Gastroesophageal sphincter (tissue), 4 donors: ENCODE data around the gene REEP6. TPM values are rescaled to one million over a fixed set of nuclear protein-coding genes. Genes with fewer than 3 reads are reported as not detected.

Source experiments
- ATAC-seq: fragments of 150-250 bp; one replicate; pipeline ENCODE4 v1.9.1; 2016; ENCODE audit warnings: mild to moderate bottlenecking, moderate library complexity
- H3K27ac ChIP-seq, 4 donors: fragments of 200-600 bp; sonication (generic) in 3 of 4; 1 replicate in 3 of 4; 2 replicates in 1 of 4; pipeline ENCODE4 v1.5.1; 2016 to 2019
- H3K27me3 ChIP-seq: fragments of 200-600 bp; sonication (generic); one replicate; pipeline ENCODE4 v1.5.1; 2019
- H3K36me3 ChIP-seq, 2 donors: fragments of 200-600 bp; sonication (generic); one replicate each; pipeline ENCODE4 v1.5.1; 2019; ENCODE audit warnings: control low read depth in 1 of 2
- H3K4me1 ChIP-seq, 3 donors: fragments of 200-600 bp; sonication (generic); 1 replicate in 2 of 3; 2 replicates in 1 of 3; pipeline ENCODE4 v1.5.1; 2016 to 2019; ENCODE audit warnings: control low read depth in 2 of 3
- H3K4me3 ChIP-seq, 2 donors: fragments of 200-600 bp; sonication (generic); one replicate each; pipeline ENCODE4 v1.5.1; 2019; ENCODE audit warnings: mild to moderate bottlenecking in 1 of 2, moderate library complexity in 1 of 2
- H3K9me3 ChIP-seq, 3 donors: fragments of 200-600 bp; sonication (generic); one replicate each; pipeline ENCODE4 v1.5.1; 2017 to 2019; ENCODE audit warnings: control low read depth in 2 of 3
- EP300 ChIP-seq: sonication (generic); formaldehyde crosslinking; IDR thresholded peaks from one replicate; pipeline ENCODE4 v1.6.1; 2017; ENCODE audit warnings: antibody characterized with exemption, mild to moderate bottlenecking
- POLR2A ChIP-seq, 2 donors: fragments of 450-650 bp; IDR thresholded peaks; one replicate each; pipeline ENCODE4 v1.6.1; 2017; ENCODE audit warnings: antibody characterized with exemption in 2 of 2, mild to moderate bottlenecking in 2 of 2, moderate library complexity in 1 of 2
- POLR2AphosphoS5 ChIP-seq: sonication (generic); formaldehyde crosslinking; IDR thresholded peaks from one replicate; pipeline ENCODE4 v1.6.1; 2017; ENCODE audit warnings: antibody characterized with exemption
- WGBS, 2 donors: methylation state at CpG; one replicate each; pipeline ENCODE4 v1.1.5; 2018; ENCODE audit warnings: low coverage in 1 of 2; 5-methylcytosine and 5-hydroxymethylcytosine counted together
- total RNA-seq, 4 donors: library from RNA; depleted of rRNA; stranded (reverse); fragments of >200 nt; gene quantifications; one replicate each; pipeline ENCODE4 v1.1.0, GENCODE V29; 2016
- TF ChIP-seq, protein P1 (sequence below), 4 experiments: fragments of 200-600 bp in 2 of 4; fragments of 450-650 bp in 2 of 4; sonication (generic) in 1 of 4; IDR thresholded peaks; one replicate each; pipeline ENCODE4 v1.5.1; 2017 to 2019; ENCODE audit warnings: antibody characterized with exemption in 4 of 4, mild to moderate bottlenecking in 2 of 4, moderate library complexity in 2 of 4

REEP6 gene
- total RNA-seq, 4 donors from 2014 or later: 0.32 to 0.96 (median 0.40) TPM; not detected in 1

DNA sequence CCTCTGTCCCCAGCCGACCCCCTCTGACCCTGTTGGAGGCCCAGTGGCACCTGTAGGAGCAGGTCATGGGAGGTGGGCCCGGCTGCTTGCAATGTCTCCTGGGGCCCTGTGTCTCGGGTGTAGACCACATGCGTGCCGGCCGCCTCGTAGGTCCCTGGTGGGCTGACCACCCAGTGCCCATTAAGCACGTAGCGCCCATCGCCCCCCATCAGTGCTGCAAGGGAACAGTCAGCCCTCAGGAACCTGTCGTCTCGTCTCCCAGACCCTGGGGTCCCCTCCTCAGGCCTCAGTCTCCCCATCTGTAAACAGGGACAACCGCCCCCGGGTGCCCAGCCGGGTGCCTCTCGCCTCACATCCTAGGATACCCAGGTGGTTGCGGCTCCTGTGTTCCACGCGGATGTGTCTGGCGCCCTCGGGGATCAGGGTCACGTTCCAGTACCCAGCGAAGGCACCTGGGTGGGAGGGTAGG is 16.2 kb downstream of the REEP6 start:
- no CpG with 5 or more reads among the region's 23 CpGs for WGBS, 2 donors
- peaks cover 0 to 54% (median 7%) of the 10 kb centered on the region in 3 donors for H3K4me1 ChIP-seq
- no peak for ATAC-seq
- peak overlapping the region in 3 of 4 donors; percentile 86 to 88 (median 87) for H3K27ac ChIP-seq
- peaks cover 77% of the 10 kb centered on the region for H3K27me3 ChIP-seq
- no peaks in the 10 kb centered on the region for H3K9me3 ChIP-seq
- H3K4me3 ChIP-seq: peak overlapping the region in 1 of 2 donors; percentile 51
- peaks cover 0 to 6% of the 10 kb centered on the region in 2 donors for H3K36me3 ChIP-seq
- TF ChIP-seq POLR2A (IDR thresholded peaks at IDR 0.05): no peak
- TF ChIP-seq POLR2AphosphoS5: no peak
- no peak for TF ChIP-seq EP300
- TF ChIP-seq, protein P1, sequence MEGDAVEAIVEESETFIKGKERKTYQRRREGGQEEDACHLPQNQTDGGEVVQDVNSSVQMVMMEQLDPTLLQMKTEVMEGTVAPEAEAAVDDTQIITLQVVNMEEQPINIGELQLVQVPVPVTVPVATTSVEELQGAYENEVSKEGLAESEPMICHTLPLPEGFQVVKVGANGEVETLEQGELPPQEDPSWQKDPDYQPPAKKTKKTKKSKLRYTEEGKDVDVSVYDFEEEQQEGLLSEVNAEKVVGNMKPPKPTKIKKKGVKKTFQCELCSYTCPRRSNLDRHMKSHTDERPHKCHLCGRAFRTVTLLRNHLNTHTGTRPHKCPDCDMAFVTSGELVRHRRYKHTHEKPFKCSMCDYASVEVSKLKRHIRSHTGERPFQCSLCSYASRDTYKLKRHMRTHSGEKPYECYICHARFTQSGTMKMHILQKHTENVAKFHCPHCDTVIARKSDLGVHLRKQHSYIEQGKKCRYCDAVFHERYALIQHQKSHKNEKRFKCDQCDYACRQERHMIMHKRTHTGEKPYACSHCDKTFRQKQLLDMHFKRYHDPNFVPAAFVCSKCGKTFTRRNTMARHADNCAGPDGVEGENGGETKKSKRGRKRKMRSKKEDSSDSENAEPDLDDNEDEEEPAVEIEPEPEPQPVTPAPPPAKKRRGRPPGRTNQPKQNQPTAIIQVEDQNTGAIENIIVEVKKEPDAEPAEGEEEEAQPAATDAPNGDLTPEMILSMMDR (IDR thresholded peaks at IDR 0.05): no peak

DNA sequence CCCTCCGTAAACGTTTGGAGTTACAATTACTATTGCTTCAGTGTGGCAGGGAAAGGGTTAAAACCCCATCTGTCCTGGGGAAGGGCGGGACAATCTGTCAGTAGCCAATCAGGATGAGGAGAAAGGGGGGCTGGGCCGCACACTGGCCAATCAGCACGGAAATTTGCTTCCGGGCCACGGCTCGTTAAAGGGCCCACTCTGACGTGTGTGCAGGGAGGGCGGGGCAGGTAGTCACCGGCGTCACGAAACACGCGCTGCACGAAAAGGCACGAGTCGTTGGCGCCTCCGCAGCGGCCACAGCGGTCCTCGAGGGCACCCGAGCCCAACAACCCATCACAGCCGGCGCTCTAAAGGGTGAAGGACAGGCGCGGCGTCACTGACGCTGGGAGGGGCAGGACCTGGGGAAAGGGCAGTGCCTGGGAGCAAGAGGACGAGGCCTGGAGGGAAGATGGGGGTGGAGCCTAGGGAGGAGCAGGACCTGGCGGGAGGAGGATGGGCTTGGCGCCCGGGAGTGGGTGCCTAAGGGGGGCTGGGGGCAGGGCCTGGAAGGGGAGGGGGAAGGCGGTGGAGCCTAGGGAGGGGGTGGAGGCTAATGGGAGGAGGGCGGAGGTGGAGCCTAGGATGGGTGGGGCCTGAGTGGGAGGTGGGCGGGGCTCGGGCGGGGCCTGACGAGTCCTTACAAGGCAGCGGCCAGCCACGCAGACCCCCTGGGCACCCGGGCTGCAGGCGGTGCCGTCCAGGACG is 17.0 kb downstream of the REEP6 start:
- Histone ChIP-seq H3K27me3 (peaks cover 77% of the 10 kb centered on the region), H3K36me3 (peaks cover 0 to 6% of the 10 kb centered on the region in 2 donors), H3K4me3 (peak overlapping the region; percentile 24 to 51), H3K4me1 (peaks cover 0 to 58% (median 7%) of the 10 kb centered on the region in 3 donors), H3K9me3 (no peaks in the 10 kb centered on the region), H3K27ac (peak overlapping the region in 3 of 4 donors; percentile 86 to 88 (median 87))
- 0% methylated on average over 3 of the region's 46 CpGs; no CpG with 5 or more reads in 1 of the 2 donors for WGBS, 2 donors
- TF ChIP-seq EP300 (no peak), POLR2AphosphoS5 (peak; percentile 14), POLR2A (IDR thresholded peaks at IDR 0.05) (no peak)
- TF ChIP-seq, protein P1 (IDR thresholded peaks at IDR 0.05): no peak
- ATAC-seq: peak; percentile 95

DNA sequence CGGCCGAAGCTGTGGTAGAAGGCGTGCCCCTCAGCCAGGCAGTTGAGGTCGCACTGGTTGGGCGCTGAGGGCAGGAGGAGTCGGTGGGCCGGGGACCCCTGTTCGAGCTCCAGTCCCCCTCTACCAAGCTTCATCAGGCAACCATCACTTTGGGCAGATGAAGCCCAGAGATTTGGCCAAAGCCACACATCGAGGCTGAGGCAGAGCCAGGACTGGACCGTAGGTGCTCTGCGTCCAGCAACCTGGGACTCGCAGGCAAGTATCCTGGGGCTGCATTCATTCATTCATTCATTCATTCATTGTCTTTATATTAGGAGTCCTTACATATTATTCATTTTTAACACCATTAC is 17.5 kb downstream of the REEP6 start:
- 36 to 80% methylated on average over 3 to 4 of the region's 12 CpGs for WGBS, 2 donors
- Histone ChIP-seq H3K27me3 (peaks cover 77% of the 10 kb centered on the region), H3K9me3 (no peaks in the 10 kb centered on the region), H3K36me3 (peaks cover 0 to 6% of the 10 kb centered on the region in 2 donors), H3K27ac (peak overlapping the region in 3 of 4 donors; percentile 86 to 88 (median 87)), H3K4me1 (peaks cover 0 to 58% (median 4%) of the 10 kb centered on the region in 3 donors), H3K4me3 (peak overlapping the region; percentile 24 to 51)
- ATAC-seq: no peak
- no peak for TF ChIP-seq POLR2A (IDR thresholded peaks at IDR 0.05)
- TF ChIP-seq EP300: no peak
- TF ChIP-seq, protein P1 (IDR thresholded peaks at IDR 0.05): no peak

DNA sequence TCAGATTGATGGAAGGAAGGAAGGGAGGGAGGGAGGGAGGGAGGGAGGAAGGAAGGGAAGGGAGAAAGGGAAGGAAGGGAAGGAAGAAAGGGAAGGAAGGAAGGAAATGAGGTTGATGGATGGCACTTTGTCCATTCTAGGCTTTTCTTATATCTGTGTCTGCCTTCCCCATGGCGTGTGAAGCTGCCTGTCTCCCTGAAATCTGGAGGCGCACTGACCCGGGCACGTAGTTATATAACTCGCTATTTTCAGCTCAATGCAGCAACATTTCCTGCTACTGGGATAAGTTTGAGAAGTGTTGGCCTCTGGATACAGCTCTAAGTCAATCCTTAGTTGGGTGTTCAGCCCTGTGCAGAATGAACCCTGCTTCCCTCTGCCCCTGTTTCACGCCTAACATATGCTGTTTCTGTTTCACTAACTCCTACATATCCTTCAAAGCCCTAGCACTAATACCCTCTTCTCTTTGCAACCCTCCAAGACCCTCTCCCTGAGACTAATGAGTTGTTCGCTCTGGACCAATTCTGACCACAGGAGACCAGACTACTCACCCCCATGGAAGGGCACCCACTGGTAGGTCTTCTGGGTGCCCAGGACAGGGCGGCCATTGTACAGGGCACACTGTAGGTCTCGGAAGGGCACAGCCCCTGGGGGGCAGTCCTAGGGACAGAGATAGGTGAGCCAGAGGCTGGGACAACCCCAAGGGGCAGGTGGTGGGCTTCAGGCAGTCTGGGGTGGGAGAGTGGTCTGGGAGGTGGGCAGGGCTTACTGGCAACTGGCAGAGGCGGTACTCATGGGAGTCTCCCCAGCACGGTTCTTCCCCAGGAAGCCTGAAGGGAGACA is 18.8 kb downstream of the REEP6 start:
- Histone ChIP-seq H3K9me3 (no peaks in the 10 kb centered on the region), H3K36me3 (peaks cover 0 to 6% of the 10 kb centered on the region in 2 donors), H3K27ac (peak overlapping the region in 3 of 4 donors; percentile 24 to 55 (median 52)), H3K4me3 (no peak overlapping the region), H3K27me3 (peaks cover 77% of the 10 kb centered on the region), H3K4me1 (peaks cover 0 to 57% (median 4%) of the 10 kb centered on the region in 3 donors)
- TF ChIP-seq, protein P1 (IDR thresholded peaks at IDR 0.05): no peak
- TF ChIP-seq EP300 (no peak), POLR2AphosphoS5 (no peak), POLR2A (IDR thresholded peaks at IDR 0.05) (no peak)
- no peak for ATAC-seq
- 32 to 41% methylated on average over 6 of the region's 11 CpGs for WGBS, 2 donors
